ENCODE results near the gene DYSF.

- TF ChIP-seq CTCF (conservative IDR thresholded peaks at IDR 0.05; ENCODE audit: low read length) = no peak
- TF ChIP-seq EZH2phosphoT487 (IDR thresholded peaks at IDR 0.05; ENCODE audit: borderline replicate concordance, low read depth, low read length) = no peak
These were observed 24.6 kb upstream of the DYSF start for GRCh38 chr2:71428472-71429383.
